GM11168 (cell line): Measurements from ENCODE around the gene AGBL1.
"Not testable (repeated sequence)": the region's sequence is repeated elsewhere in the genome, so short reads cannot be mapped to it uniquely, and the experiment has no call there.

Experiments
- in situ Hi-C: fragments of 300-500 bp; cut with MboI; formaldehyde crosslinking; loops from one replicate; pipeline ENCODE4 v1.12.0; 2022; ENCODE audit warnings: low sequenced_read_pairs; ENCODE audit not compliant: unreplicated experiment

Gene AGBL1

GRCh38 chr15:86377914-86378313, 298.2 kb downstream of the AGBL1 start:
- in situ Hi-C loops: no loop called here

GRCh38 chr15:86382341-86382740, 302.7 kb downstream of the AGBL1 start:
- in situ Hi-C loops: no loop called here

- in situ Hi-C loops: no loop called here
Measured at GRCh38 chr15:86383611-86384010, 303.9 kb downstream of the AGBL1 start.

GRCh38 chr15:86384186-86384585, 304.5 kb downstream of the AGBL1 start:
- in situ Hi-C loops: no loop called here

- in situ Hi-C loops: no loop called here
Measured at GRCh38 chr15:86392296-86392695, 312.6 kb downstream of the AGBL1 start.

GRCh38 chr15:86392874-86393273, 313.2 kb downstream of the AGBL1 start:
- in situ Hi-C loops: no loop called here

GRCh38 chr15:86394866-86395265, 315.2 kb downstream of the AGBL1 start:
- in situ Hi-C loops: no loop called here

- in situ Hi-C loops: no loop called here
Measured at GRCh38 chr15:86399041-86399954, 319.6 kb downstream of the AGBL1 start.

- in situ Hi-C loops: no loop called here
Measured at GRCh38 chr15:86403221-86403620, 323.6 kb downstream of the AGBL1 start.

- in situ Hi-C loops: no loop called here
Measured at GRCh38 chr15:86403914-86404583, 324.4 kb downstream of the AGBL1 start.

GRCh38 chr15:86408261-86408660, 328.6 kb downstream of the AGBL1 start:
- in situ Hi-C loops: no loop called here

GRCh38 chr15:86411916-86412315, 332.2 kb downstream of the AGBL1 start:
- in situ Hi-C loops: no loop called here

GRCh38 chr15:86413191-86413590, 333.5 kb downstream of the AGBL1 start:
- in situ Hi-C loops: no loop called here

- in situ Hi-C loops: no loop called here
Measured at GRCh38 chr15:86425746-86426145, 346.1 kb downstream of the AGBL1 start.

GRCh38 chr15:86432861-86433260, 353.2 kb downstream of the AGBL1 start:
- in situ Hi-C loops: no loop called here

GRCh38 chr15:86433983-86434382, 354.3 kb downstream of the AGBL1 start:
- in situ Hi-C loops: no loop called here

GRCh38 chr15:86439614-86440013, 359.9 kb downstream of the AGBL1 start:
- in situ Hi-C loops: no loop called here

- in situ Hi-C loops: no loop called here
Measured at GRCh38 chr15:86444527-86444926, 364.9 kb downstream of the AGBL1 start.

- in situ Hi-C loops: no loop called here
Measured at GRCh38 chr15:86445579-86446252, 366.0 kb downstream of the AGBL1 start.

- in situ Hi-C loops: no loop called here
Measured at GRCh38 chr15:86446253-86446640, 366.6 kb downstream of the AGBL1 start.

- in situ Hi-C loops: not testable (repeated sequence)
Measured at GRCh38 chr15:86465470-86466039, 385.9 kb downstream of the AGBL1 start.
